Stimulated activated CD4-positive, alpha-beta T cell treated with anti-CD3 and anti-CD28 coated beads, Interleukin-15, amount 100 ng/mL, for 1 hour (primary cell): ENCODE measurements around the gene ZNF385B.
A peak's percentile ranks its signal among the peaks of the same experiment; 100 is the strongest.

Experiments used
- DNase-seq, 2 donors: peaks; one replicate each; pipeline ENCODE4 v3.0.0-alpha.2; 2020; ENCODE audit warnings: low read depth in 1 of 2, low spot score in 1 of 2

The ZNF385B gene

GRCh38 chr2:179447839-179448447 is 413.5 kb downstream of the ZNF385B start:
- DNase-seq, result no peak

DNA sequence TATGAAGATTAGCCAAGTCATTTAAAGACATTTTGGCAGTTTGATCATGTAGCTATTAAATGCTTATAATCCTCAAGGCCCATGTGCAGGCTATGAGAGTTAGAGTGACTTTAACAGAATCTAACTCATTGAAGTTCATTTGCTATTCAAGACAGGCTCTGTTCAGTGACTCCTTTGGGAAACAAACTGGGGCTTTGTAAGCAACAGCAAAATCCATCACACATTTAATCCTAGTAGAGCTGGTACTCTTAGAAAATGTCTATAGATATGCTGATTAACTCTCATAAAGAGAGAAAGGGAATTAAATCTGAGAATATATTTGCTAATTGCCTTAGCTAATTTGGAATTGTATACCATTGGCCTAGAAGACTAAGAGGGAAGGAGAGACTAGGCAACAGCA is 414.0 kb downstream of the ZNF385B start:
- DNase-seq, result no peak

GRCh38 chr2:179446476-179447141 is 414.8 kb downstream of the ZNF385B start:
- no peak for DNase-seq

DNA sequence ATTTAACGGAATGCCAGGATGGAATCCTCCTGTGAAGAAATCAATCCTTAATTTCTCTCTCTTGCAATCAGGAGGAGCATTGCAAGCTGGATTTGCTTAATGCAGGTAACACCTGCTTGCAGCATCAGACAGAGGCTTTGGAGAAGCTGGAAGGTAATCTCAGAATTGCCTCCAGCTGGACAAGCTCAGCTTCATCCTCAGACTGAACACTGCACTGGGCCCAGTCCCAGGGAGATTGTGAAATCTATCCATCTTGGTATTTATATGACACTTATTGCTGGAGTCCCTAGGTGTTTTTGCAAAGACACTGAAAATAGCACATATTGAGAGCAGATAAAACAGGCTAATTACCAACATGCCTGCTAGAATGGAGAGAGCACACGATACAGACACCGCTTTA is 417.4 kb downstream of the ZNF385B start:
- no peak for DNase-seq

- no peak for DNase-seq
Observed at GRCh38 chr2:179443180-179443579, 418.2 kb downstream of the ZNF385B start.

DNA sequence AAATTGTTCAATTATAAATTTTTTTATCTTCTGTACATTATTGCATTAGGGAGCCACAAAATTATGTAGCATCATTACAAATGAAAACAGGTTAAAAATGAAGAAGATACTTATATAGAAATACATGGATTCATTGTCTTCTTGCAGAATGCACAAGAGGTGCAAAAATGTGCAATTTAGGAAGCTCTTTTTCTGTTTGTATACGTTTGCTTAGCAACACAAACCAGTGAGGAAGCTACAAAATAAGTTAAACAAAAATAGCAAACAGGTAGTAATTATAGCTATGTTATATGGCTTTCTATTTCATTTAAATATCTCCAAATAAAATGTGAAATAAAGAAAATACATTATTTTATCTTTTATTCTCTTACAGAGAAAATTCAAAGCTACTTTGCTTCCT is 419.2 kb downstream of the ZNF385B start:
- no peak for DNase-seq

DNA sequence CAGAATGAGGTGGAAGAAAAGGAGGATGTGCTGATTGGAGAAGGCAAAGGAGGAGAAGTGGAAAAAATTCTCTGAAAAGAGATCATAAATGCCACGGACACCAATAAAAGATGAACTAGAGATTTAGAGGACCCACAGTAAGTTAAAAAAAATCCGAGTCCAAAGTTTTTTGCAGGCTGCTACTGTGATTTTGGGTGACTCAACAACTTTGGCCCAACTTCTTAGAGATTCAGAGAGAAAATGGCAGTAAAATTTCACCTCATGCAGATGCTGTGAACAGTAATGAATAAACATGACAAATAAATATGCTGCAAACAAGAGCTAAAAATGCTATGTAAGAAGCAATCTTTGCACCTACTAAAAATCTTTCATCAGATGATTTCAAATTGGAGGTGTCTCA is 419.9 kb downstream of the ZNF385B start:
- DNase-seq, result no peak

DNA sequence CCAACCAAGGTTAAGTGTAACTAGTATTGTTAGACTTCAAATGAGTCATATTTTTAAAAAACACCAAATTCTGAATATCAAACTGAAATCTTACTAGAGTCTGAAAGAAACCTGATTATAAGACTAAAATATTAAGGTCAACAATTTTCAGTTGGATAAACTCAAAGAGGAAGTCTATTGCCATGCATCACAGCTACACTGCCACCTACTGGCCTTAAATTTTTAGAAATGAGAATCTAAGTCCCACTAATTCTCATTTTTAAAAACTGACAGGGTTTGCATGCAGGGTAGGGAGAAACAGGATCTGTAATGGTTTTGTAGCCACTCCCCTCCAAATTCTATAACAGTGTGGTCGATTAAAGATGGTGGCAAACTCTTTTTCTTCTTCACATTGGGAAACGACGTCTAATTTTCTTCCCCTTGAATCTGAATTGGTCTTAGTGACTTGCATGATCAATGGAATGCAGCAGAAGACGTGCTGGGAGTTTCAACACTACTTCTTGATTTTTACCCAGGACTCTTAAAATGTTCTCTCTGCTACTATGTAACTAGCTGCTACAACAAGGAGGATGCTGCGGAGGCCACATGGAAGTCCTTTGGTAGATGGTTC is 420.7 kb downstream of the ZNF385B start:
- DNase-seq, result no peak

DNA sequence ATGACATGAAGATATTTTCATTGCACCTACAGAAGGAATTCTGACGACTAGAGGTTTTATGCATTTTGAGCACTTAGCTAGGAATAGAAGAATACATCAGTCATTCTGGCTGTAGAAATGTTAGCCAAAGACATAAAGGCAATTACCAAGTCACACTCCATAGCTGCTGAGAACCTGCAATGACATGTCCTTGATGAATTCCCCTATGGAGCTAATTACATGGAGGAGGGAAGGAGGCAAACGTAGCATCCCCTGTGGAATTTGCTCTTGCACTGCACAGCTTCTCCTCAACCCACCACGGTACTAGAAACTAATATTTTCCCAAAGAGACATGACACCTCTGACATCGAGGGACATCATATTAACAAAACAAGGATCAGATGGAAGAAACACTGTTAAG is 422.8 kb downstream of the ZNF385B start:
- no peak for DNase-seq

DNA sequence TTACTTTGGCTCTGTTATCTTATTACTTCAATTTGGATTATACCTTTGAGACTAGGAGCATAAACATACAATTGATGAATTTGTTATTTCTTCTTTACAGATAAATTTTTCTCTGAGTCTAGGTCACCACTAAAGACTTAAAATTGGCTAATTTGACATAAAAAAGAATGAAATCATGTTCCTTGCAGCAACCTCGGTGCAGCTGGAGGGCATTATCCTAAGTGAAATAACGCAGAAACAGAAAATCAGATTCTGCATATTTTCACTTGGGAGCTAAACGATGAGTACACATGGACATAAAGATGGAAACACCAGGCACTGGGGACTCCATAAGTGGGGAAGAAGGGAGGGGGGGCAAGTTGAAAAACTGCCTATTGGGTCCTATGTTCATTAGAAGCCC is 424.0 kb downstream of the ZNF385B start:
- no peak for DNase-seq

- DNase-seq, result no peak
Observed at GRCh38 chr2:179435566-179435965, 425.8 kb downstream of the ZNF385B start.

- DNase-seq, result no peak
Observed at GRCh38 chr2:179435000-179435399, 426.4 kb downstream of the ZNF385B start.

DNA sequence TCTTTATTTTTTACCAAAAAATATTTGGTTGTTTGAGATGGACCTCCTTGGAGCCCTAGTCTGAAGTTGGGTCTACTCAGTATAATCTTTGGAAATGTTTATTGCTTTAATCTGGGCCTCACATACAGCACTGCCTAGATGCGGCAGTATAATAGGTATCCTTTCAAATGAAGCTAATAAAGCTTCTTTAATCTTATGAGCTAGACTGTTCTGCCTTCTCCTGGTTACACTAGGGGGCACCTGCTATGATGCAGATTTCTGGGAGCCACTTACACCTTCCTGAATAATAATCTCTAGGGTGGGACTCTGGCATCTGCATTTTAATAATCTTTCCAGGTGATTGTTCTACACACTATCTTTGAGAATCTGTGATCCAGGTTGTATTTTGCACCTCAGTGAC is 427.1 kb downstream of the ZNF385B start:
- no peak for DNase-seq

GRCh38 chr2:179432751-179433150 is 428.7 kb downstream of the ZNF385B start:
- no peak for DNase-seq

GRCh38 chr2:179429597-179429996 is 431.8 kb downstream of the ZNF385B start:
- no peak for DNase-seq

DNA sequence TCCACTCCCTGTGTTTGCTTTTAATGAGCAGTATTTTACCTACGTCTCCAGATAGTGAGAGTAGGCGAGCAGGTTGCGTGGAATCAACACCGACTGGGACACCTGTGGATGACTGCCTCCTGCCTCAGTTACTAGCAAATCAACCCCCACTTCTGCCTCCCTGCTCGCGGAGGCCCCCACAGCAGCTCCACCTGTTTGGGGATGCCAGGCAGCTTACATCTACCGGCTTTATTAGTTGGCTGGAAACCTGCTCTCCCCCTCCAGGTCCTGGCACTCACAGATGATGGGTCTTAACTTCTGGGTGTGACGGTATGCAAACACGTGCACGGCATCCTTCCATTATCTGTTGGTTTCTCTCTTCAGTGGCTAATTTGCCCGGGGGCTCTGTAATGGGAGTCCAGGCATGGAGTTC is 432.3 kb downstream of the ZNF385B start:
- DNase-seq, result no peak

DNA sequence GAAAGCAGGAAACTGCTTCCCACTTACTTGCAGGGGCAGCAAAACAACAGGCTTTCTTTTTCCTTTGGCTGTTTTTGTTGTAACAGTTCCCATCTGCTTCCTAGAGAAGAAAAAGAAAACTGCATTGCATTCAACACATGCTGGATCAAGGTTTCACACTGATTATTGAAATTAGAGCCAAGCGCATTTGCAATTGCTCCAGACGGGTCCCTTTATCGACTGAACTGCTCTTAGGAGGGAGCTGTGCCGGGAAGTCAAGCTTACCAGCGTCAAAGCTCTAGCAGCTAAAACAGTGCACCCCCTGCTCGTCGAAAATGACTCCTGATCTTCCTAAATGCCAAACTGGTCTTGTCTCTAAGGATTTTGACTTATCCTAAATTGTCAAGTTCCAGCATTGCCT is 432.8 kb downstream of the ZNF385B start:
- DNase-seq, result no peak

DNA sequence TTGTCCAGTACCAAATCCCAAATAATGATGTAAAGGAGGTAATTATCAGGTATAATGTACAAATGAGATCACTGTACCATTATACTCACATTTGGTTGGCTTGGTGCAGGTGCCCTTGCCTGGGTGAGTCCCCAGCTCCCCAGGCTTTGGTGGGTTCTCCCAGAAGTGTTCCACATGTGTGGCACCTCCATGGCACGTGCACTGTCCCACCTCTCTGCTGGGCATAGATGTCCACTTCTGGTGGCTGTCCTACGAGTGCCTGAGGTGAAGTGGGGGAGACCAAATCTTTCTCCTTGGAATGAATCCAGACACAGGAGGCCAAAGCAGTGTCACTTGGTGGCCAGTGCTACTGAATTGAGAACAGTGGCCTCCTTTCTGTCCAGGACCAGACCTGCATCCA is 434.3 kb downstream of the ZNF385B start:
- DNase-seq, result no peak

DNA sequence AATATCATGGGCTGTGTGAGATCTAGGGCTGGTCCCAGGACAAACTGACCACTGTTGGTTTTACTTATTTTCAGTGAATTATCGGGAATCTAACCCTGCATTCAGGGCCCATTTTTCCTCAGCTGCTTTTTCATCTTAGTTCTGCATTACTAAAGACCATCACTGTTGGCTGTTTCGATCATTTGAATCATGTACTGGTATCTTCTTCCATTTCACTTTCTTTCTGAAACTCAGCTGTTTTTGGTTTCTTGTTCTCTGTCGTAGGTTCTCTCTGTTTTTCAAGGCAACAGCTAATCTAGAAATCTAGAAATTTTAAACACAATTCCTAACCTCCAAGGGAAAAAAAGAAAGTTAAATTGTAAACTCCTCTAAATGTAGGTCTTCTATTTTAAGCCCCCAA is 436.8 kb downstream of the ZNF385B start:
- no peak for DNase-seq

DNA sequence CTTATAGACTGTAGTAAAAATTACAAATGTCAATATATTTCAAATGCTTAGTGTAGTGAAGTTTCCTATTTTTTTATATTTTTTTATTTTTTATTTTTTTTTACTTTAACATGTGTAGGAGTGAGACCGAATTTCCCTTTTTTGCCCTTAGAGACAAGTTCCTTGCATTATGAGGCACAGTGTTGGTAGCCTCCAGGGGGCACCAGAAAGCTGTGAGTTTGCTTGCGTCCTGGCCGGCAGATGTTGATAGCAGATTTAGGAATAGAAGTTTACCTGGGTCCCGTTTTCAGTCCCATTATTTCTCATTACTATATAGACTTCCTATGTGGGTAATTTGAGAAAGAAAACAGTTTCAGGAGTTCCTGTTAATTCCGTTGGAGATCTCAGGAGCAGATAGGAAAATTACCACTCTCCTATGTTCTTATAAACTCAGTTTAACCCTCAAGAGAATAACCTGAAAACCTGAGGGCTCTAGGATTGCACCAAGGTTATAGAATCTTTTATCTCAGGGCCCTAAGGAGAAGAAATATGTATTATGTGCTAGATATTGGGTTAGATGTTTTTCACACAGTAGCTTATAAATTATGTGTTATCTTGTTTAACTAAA is 439.3 kb downstream of the ZNF385B start:
- DNase-seq, result peak in 1 of 2 donors; percentile 20

DNA sequence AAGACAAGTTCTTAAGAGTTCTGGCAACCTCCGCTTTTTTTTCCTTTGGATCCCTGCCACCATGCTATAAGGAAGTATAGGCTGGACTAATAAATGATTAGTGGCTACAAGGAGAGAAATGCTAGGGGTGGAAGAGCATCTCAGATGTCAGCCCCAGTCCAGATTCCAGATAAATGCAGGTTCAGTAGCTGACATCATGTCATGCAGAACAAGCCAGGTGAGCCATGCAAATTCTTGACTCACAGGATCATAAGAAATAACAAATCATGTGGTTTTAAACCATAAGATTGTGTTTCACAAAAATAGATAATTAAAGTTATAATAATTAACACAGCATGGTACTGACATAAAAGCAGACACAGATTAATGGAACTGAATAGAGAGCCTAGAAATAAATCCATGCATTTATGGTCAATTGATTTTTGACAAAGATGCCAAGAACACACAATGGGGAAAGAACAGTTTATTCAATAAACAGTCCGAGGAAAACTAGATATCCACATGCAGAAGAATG is 443.9 kb downstream of the ZNF385B start:
- no peak for DNase-seq

DNA sequence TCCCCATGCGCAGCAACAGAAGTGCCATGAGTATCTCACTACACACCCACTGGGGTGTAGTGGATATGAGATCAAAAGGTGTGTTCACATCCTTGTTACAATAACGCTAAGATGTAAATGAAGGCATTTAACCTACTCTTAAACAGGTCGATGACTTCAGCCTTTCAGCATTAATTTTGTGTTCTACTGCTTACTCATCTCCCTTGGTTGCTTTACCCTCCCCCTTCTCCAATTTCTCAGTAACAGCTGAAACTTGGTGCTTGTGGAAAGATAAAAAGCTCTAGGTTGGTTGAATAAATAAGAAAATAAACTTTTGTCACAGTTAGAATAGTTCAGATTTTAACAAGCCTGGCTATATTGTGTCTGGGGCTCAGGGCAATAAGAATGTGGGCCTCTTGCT is 449.3 kb downstream of the ZNF385B start:
- no peak for DNase-seq
